Activated T-cell treated with anti-CD3 and anti-CD28 coated beads, Interleukin-2, amount 50 U/mL, for 4 hours (primary cell): Measurements from ENCODE around the gene METTL14. TPM values are rescaled to one million over a fixed set of nuclear protein-coding genes. Genes with fewer than 3 reads are reported as not detected.

Experiments used
- ATAC-seq, 2 donors: fragments of 200-7000 bp; cut with Tn5 transposase; one replicate each; pipeline ENCODE4 v1.10.0; 2021
- DNase-seq: peaks from one replicate; pipeline ENCODE4 v3.0.0-alpha.2; 2020
- H3K27me3 Mint-ChIP-seq: one replicate; pipeline ENCODE4 v1.8.0; 2021; ENCODE audit warnings: low read depth, mixed read lengths
- H3K36me3 Mint-ChIP-seq: one replicate; pipeline ENCODE4 v1.8.0; 2022; ENCODE audit warnings: mixed read lengths; ENCODE audit not compliant: insufficient read depth
- H3K4me1 Mint-ChIP-seq: one replicate; pipeline ENCODE4 v1.8.0; 2021; ENCODE audit warnings: low read depth, mixed read lengths
- H3K4me3 Mint-ChIP-seq: one replicate; pipeline ENCODE4 v1.8.0; 2021; ENCODE audit warnings: mild to moderate bottlenecking, moderate library complexity, mixed read lengths
- H3K9me3 Mint-ChIP-seq: one replicate; pipeline ENCODE4 v1.8.0; 2021; ENCODE audit warnings: mixed read lengths
- total RNA-seq, 3 donors: library from RNA; stranded (reverse); gene quantifications; one replicate each; pipeline ENCODE4 v1.2.1, GENCODE V29; 2021

The METTL14 gene
- total RNA-seq, 3 donors from 2014 or later, result 38.5 to 45.6 (median 39.4) TPM

DNA sequence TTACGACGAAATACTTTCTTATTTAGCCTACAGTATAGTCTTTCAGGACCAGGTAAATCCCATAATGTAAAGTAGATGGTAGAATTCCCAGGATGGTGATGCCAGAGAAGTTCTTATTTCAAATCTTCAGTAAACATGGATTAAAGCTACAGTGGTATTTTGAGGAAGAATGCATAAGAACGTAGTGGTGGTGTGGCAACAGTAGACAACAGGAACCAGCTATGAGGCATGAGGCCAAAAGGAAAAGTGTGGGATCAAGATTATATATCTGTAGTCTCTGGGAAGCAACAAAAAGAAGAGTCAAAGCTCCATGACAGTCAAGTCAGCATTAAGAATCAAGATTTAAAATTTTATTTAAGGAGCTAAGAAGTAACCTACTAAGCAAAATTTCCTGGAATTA lies 60.2 kb downstream of the METTL14 start:
- no peak overlapping the region for H3K4me3 Mint-ChIP-seq
- no peaks in the 10 kb centered on the region for H3K27me3 Mint-ChIP-seq
- H3K4me1 Mint-ChIP-seq, result no peaks in the 10 kb centered on the region
- no peak for ATAC-seq
- DNase-seq, result no peak
- H3K9me3 Mint-ChIP-seq, result no peaks in the 10 kb centered on the region
- peaks cover 17% of the 10 kb centered on the region for H3K36me3 Mint-ChIP-seq

DNA sequence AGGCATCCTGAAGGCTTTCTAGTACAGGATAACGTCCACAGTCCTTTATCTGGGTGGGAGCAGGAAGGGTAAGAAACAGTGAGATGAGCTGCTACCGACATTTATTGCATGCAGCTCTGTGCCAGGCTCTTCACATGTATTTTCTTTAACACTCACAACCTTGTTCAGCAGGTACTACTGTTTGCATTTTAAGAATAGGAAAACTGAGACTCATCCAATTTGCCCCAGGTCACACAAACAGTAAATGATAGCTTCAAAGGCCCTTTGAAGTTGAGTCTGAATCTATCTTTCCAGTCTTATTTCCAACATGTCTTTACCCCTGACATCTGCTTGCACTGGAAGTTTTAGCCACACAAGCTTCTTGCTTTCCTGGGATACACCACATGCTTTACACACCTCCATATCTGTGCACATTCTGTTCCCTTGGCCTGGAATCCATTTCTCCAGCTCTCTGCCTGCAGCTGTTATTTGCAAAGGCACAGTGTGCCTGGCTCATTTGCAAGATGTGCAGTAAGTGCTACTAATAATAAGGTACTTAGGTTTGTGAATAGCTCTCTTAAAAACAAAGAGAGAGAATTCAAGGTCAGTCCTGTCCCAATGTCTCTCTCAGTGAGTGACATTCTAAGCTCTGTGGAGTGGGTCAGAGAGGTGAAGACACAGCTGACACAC lies 61.2 kb downstream of the METTL14 start:
- no peak for ATAC-seq
- no peak for DNase-seq
- peaks cover 19% of the 10 kb centered on the region for H3K36me3 Mint-ChIP-seq
- no peak overlapping the region for H3K4me3 Mint-ChIP-seq
- H3K4me1 Mint-ChIP-seq, result no peaks in the 10 kb centered on the region
- no peaks in the 10 kb centered on the region for H3K9me3 Mint-ChIP-seq
- H3K27me3 Mint-ChIP-seq, result no peaks in the 10 kb centered on the region

DNA sequence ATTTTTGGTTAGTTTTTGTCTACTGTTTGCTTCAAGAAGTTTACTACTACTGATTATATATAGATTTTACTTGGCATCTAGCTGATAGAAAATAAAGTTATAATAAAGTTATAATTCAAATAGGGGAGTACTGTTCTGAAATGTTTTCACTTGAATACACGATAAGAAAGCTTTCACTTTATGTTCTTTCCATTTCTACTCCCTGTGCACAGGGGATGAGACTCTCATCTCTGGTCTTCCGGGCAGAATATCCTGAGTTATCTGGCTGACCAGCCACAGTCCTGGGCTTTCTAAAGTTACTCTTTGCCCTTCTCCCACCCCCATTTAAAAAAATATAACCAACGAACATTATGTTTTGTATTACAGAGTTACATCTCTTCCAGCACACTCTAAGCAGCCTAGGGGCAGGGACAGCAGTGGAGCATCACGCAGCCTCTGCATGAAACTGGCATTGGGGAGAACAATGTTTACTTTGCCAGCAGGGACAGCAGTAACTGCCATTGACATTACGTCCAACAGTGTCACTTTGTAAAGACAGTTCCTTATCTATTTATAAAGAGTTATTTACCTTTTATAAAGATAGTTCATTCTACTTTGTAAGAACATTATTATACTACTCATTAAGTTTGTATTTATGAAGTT lies 64.3 kb downstream of the METTL14 start:
- Mint-ChIP-seq H3K4me1 (no peaks in the 10 kb centered on the region), H3K27me3 (no peaks in the 10 kb centered on the region), H3K4me3 (no peak overlapping the region), H3K9me3 (no peaks in the 10 kb centered on the region), H3K36me3 (peaks cover 19% of the 10 kb centered on the region)
- ATAC-seq (no peak), DNase-seq (no peak)

DNA sequence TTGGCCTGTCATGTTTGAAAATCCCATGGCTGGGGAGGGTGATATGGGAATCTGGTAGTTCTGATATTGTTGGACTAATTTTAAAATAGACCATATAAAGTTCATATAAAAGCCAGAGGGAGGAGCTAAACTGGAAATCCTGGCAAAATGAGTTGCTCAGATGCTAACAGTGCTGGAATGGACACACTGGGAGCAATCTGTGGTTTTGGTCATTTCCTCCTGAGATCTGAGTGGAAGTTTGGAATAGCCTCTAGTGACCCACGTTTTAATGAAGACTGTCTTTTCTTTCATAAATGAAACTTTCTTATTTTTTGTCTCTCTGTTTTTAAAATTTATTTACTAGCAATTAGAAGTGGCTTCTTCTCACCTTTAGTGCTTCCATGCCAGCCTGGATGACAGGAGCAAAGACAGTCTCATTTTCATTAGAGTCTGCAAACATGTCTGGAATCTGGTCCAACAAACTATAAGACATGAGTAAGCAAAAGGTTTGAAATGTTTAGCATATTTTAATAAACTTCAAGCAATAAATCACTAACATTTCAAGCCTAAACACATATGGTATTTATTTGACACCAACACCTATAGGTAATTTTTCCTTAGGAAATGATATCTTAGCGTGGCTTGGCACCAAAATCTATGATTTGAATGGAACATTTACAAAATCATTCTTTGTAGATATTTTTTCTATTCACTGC lies 66.6 kb downstream of the METTL14 start:
- Mint-ChIP-seq H3K27me3 (no peaks in the 10 kb centered on the region), H3K4me3 (no peak overlapping the region), H3K9me3 (no peaks in the 10 kb centered on the region), H3K4me1 (no peaks in the 10 kb centered on the region), H3K36me3 (peaks cover 22% of the 10 kb centered on the region)
- DNase-seq (no peak), ATAC-seq (no peak)

DNA sequence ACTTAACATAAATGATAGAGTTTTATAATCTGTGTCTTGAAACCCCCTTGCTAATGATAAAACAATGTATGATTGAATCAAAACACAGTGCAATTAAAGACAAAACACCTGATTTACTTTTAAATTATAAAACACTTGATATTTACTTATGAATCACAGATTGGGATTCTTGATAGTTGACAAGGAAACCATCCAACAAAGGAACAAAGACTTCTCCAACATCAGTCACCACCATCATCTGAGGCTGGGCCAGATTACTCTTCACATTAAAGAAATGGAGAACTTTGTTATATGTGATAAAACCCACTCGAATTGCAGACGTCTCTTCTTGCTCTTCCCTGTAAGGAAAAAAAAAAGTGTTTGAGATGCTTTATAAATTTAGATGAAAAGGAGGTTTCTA lies 67.4 kb downstream of the METTL14 start:
- no peak for ATAC-seq
- H3K4me3 Mint-ChIP-seq, result no peak overlapping the region
- no peaks in the 10 kb centered on the region for H3K4me1 Mint-ChIP-seq
- peaks cover 23% of the 10 kb centered on the region for H3K36me3 Mint-ChIP-seq
- no peaks in the 10 kb centered on the region for H3K9me3 Mint-ChIP-seq
- DNase-seq, result no peak
- H3K27me3 Mint-ChIP-seq, result no peaks in the 10 kb centered on the region

DNA sequence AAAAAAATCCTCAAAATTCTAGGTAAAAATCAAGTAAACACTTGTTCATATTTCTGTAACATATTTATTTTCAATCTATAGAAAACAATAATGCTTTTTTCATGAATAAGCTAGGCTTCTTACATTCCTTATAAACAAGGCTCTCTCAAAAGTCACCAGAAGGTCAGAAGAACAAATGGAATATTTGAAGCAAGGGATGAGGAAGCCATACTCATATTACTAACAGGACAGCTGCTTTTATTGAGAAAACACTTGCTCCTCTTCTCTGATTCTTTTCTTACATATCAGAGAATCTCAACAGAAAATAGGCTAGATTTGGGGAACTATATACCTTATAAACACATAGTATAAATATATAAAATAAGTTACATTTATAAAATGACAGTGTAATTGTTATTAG lies 67.9 kb downstream of the METTL14 start:
- ATAC-seq (no peak), DNase-seq (no peak)
- H3K9me3 Mint-ChIP-seq, result no peaks in the 10 kb centered on the region
- no peaks in the 10 kb centered on the region for H3K4me1 Mint-ChIP-seq
- H3K36me3 Mint-ChIP-seq, result peaks cover 23% of the 10 kb centered on the region
- no peaks in the 10 kb centered on the region for H3K27me3 Mint-ChIP-seq
- no peak overlapping the region for H3K4me3 Mint-ChIP-seq

DNA sequence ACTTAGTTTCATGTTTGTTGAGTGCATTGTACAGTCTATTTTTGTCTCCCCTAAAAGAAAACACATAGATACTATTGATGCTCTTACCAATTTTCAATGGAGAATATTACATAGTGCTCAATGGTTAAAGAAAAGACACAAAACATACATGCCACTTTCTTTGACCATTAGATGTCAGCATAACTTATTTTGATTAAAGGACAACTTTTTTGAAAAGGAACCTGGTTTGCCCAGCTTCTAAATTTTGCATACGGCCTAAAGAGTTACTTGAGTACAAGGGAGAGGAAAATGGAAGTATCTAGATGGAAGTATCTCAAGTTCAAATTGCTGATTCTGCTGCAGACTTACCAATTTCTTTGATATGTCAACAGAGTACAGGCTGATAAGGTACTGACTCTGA lies 68.5 kb downstream of the METTL14 start:
- no peaks in the 10 kb centered on the region for H3K9me3 Mint-ChIP-seq
- no peak for DNase-seq
- H3K36me3 Mint-ChIP-seq, result peaks cover 21% of the 10 kb centered on the region
- ATAC-seq, result no peak
- no peak overlapping the region for H3K4me3 Mint-ChIP-seq
- no peaks in the 10 kb centered on the region for H3K27me3 Mint-ChIP-seq
- H3K4me1 Mint-ChIP-seq, result no peaks in the 10 kb centered on the region

DNA sequence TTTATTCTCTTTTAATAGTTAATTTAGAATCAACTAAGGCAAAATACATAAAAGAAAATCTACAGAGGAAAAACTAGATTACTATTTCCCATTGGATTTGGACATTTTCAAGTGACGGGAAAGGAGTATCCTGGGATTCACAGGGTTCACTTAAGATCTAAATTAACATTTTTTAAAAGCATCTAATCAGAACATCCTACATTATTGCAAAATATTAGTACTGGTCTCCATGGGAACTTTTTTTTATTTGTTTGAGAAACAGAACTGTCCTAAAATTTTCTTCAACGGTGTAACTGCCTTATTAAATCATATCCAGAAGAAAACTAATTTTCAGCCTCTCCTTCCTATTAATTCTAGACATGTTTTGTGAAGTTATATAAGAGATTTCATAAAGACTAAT lies 69.7 kb downstream of the METTL14 start:
- Mint-ChIP-seq H3K4me1 (no peaks in the 10 kb centered on the region), H3K4me3 (no peak overlapping the region), H3K36me3 (peaks cover 18% of the 10 kb centered on the region), H3K9me3 (no peaks in the 10 kb centered on the region), H3K27me3 (no peaks in the 10 kb centered on the region)
- ATAC-seq, result no peak
- no peak for DNase-seq

DNA sequence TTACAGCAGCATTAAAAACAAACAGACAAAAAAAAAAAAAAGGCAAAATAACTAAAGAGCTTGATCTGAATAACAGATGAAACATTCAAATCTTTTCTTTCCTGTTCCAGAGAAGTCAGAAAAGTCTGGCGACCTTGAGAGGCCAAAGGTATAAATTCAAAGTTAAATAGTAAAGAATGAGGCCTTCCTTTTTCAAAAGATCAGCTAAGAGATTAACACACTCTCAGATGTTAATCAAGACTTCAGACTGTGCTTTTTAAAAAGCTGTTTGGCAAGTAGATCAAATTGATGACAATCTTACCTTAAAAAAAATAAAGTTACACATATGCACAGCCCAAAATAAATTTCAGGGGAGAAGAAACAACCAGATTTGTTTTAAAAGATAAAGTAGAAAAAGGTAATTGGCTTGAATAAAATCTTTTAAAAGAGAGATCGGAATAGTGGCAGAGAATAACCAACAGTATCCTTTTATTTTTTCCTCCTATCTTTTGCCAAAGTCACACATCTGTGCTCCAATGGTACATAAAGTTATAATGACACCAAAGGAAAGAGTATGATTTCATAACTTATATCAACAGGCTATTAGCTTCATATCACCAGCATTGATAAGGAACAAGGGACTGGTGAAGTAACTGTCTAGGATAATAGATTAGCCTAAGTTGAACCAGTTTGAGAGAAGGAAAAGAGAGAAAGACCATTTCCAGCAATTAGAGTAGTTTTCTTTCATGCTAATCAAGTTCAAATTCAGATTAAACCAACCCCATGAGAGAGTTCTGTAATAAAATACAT lies 70.4 kb downstream of the METTL14 start:
- DNase-seq (no peak), ATAC-seq (no peak)
- Mint-ChIP-seq H3K4me3 (no peak overlapping the region), H3K9me3 (no peaks in the 10 kb centered on the region), H3K27me3 (no peaks in the 10 kb centered on the region), H3K4me1 (no peaks in the 10 kb centered on the region), H3K36me3 (peaks cover 15% of the 10 kb centered on the region)

DNA sequence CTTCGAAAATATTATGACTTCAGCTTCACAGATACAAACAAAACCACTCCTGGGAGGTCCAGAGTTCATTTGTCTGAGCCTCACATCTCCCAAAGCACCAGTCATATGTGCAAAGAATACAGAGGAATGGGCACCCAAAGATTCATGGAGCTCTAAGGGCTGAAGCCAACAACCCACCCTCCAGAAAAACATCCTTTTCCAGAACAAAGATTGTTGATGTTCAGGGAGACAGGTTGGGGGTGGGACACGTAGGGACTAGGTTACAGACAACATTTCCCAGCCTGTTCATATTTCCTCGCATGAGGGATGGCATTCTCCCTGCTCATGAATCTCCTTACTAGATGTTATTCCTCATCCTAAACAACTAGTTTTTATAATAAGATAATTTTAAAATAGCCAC lies 71.2 kb downstream of the METTL14 start:
- Mint-ChIP-seq H3K4me1 (no peaks in the 10 kb centered on the region), H3K9me3 (no peaks in the 10 kb centered on the region), H3K4me3 (no peak overlapping the region), H3K27me3 (no peaks in the 10 kb centered on the region), H3K36me3 (peaks cover 17% of the 10 kb centered on the region)
- DNase-seq (no peak), ATAC-seq (no peak)

DNA sequence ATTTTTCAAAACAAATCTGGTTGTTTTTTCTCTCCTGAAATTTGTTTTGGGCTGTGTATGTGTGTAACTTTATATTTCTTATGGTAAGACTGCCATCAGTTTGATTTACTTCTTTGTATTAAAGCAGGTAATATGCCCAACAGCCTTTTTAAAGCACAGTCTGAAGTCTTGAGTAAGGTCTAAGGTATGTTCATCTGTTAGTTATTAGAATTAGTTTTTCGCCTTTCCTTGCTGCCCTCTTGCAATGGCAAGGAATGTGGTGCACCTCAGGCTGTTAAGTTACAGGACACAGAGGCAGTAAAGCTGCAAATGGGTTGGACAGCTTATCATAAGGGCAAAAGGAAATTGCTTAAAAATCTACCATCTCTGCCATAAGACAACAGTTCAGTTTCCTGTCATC lies 71.8 kb downstream of the METTL14 start:
- DNase-seq, result no peak
- Mint-ChIP-seq H3K27me3 (no peaks in the 10 kb centered on the region), H3K4me3 (no peak overlapping the region), H3K9me3 (no peaks in the 10 kb centered on the region), H3K36me3 (peaks cover 16% of the 10 kb centered on the region), H3K4me1 (no peaks in the 10 kb centered on the region)
- no peak for ATAC-seq

DNA sequence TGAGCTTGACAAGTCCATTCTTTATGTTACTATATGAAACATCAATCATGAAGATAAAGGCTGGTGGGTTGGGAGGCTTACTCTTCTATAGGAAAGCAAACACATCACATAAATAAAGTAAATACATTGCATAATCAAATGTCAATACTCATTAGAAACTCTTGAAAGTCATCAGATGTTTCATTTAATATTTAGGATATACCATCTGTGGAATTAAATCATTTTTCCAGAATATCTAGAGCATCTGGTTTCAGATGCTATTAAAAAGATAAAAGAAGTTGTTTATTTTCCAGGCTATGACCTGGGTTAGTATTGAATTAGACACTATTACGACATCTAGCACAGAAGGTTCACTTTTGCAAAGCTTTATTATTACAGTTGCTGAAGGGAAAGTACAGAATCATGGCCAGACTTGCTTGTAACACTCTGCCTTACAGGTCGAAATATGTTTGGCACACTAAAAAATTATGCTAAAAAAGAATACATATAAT lies 72.6 kb downstream of the METTL14 start:
- no peaks in the 10 kb centered on the region for H3K4me1 Mint-ChIP-seq
- no peaks in the 10 kb centered on the region for H3K27me3 Mint-ChIP-seq
- DNase-seq (no peak), ATAC-seq (no peak)
- H3K36me3 Mint-ChIP-seq, result peaks cover 17% of the 10 kb centered on the region
- no peak overlapping the region for H3K4me3 Mint-ChIP-seq
- H3K9me3 Mint-ChIP-seq, result no peaks in the 10 kb centered on the region

DNA sequence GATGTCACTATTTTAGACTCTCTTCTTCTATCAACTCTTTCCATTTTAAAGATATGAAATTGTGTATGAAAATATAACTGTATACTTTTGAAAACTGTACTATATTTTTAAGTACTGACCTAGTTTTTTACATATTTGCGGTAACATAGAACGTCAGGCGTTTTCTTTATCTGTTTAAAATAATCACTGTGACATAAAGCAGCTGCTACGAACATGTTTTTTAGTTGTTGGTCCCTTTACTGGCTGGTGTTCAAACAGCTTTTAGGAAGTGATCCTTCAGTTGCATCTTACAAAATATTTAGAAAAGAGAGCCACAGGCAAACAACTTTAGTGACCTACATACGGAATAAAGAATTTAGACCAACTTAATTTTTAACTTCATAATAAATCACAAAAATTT lies 73.1 kb downstream of the METTL14 start:
- Mint-ChIP-seq H3K27me3 (no peaks in the 10 kb centered on the region), H3K4me1 (no peaks in the 10 kb centered on the region), H3K4me3 (no peak overlapping the region), H3K36me3 (peaks cover 16% of the 10 kb centered on the region), H3K9me3 (no peaks in the 10 kb centered on the region)
- ATAC-seq (no peak), DNase-seq (no peak)

DNA sequence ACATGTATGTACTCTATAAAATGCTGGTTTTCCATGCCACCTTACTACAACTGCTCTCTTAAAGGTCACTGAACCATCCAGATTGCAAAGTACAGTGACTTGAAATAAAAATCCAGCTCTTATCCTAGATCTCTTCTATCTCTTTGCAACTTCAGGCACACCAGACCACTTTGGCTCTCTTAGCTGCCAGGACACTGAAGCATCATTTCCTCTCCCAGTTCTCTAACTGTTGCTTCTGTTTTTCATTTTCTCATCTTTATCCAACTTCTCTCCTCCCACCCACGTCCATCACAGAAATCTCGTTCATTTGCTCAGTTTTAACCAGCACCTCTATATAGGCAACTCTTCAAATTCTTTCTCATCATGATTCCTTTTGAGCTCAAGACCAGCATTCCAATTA lies 74.3 kb downstream of the METTL14 start:
- Mint-ChIP-seq H3K4me1 (no peaks in the 10 kb centered on the region), H3K27me3 (no peaks in the 10 kb centered on the region), H3K9me3 (no peaks in the 10 kb centered on the region), H3K4me3 (no peak overlapping the region), H3K36me3 (peaks cover 26% of the 10 kb centered on the region)
- DNase-seq (no peak), ATAC-seq (no peak)
